GM18498 (cell line): Measurements from ENCODE around the gene KCNAB2.

Experiments used
- ATAC-seq: cut with Tn5 transposase; IDR thresholded peaks from one replicate; pipeline ENCODE4 v1.9.1; 2021; ENCODE audit warnings: mild to moderate bottlenecking, moderate library complexity; ENCODE audit not compliant: unreplicated experiment

KCNAB2 gene

DNA sequence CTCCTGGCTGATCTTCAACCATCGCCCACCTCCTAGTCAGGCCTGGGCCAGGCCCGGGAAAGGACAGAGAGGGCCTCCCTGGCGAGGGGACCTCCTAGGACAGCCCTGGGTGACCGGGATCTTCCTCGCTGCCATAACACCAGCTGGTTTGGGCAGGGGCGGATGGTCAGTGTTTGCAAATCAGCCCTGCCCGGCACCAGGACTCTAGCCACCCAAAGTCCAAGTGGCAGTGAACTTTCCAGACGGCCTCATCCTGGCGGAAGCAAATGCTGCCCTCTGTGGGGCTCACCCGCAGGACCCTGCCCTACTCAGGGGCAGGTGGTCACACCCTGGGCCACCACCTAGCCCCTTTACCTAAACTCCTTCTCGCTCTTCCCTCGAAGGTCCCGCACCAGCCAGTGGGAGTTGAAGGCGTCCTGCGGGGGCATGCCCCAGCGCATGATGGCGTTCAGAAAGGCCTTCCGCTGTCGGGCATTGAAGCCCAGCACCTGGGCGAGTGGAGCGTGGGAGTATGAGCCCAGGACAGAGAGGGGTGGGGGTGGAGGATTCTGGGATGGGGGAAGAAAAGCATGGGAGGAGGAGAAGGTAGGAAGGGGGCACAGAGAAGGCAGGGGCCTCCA lies 79.2 kb downstream of the KCNAB2 start:
- no peak for ATAC-seq

DNA sequence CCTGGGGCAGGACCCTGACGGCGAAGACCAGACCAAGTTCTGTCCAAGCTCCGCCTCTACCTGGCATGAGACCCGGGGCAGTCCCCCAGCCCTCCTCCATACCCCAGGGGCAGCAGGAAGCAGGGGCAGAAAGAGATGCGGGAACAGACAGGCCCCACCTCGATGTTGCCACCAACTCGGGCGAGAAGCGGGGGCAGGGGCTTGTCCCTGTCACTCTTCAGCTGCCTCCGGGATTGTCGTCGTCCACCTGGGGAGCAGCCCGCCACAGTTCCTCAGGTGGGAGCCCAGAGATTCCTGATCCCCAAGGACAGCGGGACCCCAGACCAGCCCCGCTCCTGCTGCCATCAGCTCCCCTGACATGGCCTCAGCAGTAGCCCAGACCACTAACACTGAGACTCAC lies 79.7 kb downstream of the KCNAB2 start:
- ATAC-seq = no peak

DNA sequence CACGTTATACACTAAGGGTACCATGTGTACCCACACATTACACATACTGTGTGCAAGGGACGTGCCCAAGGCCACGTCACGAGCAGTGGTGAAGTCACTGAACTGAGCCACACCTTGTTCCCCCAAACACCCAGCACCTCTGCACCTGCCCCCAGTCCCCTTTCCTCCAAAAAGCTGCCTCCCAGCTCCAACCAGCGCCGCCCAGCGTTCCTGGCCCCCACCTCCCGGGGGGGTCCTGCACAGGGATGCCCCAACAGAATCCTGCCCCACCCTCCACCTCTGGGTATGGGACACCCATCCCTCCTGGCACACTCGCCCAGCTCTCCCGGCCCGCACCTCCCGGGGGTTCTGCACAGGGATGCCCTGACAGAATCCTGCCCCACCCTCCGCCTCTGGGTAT lies 80.3 kb downstream of the KCNAB2 start:
- ATAC-seq = no peak

DNA sequence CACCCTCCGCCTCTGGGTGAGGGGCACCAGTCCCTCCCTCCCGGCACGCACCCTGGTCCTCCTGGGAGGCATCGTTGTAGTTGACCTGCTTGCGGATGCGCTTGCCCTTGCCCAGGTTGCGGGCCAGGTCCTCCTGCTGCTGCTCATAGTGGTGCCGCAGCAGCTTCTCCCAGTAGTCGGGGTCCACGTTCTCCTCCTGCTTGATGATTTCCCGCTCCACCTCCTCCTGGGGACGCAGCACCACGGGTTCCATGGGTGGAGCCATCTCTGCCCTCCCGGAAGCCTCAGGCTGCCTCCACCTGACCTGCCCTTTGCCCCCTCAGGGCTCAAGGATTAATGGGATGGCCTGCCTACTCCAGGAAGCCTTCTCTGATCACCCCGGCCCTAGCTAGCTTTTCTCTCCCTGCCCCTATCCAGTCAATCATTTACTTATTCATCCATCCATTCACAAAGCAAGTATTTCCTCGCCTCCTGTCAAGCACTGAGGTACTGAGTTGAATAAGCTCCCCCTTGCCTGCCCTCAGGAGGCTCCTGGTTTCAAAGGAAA lies 80.9 kb downstream of the KCNAB2 start:
- no peak for ATAC-seq

DNA sequence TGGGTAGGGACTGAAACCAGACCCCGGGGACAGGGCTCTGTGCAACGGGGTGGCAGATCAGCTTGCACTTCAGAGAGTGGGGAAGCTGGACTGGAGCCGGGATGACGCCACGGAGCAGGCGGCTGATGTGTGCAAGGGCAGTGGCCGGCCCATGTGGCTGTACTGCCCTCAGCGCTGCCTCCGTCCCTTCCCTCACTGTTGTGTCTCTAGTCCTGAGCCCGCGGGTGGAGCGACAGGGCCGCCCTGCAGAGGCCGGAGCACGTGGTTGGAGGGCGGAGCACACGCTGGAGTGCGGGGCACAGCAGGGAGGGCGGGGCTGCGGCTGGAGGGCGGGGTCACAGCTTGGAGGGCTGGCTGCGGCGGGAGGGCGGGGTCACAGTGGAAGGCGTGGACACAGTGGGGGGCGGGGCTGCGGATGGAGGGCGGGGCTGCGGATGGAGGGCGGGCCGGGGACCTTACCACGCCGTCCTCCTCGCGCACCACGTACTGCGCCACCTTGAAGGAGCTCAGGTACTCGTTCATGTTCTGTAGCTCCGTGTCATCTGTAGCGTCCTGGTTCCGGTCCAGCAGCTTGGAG lies 82.0 kb downstream of the KCNAB2 start:
- no peak for ATAC-seq

DNA sequence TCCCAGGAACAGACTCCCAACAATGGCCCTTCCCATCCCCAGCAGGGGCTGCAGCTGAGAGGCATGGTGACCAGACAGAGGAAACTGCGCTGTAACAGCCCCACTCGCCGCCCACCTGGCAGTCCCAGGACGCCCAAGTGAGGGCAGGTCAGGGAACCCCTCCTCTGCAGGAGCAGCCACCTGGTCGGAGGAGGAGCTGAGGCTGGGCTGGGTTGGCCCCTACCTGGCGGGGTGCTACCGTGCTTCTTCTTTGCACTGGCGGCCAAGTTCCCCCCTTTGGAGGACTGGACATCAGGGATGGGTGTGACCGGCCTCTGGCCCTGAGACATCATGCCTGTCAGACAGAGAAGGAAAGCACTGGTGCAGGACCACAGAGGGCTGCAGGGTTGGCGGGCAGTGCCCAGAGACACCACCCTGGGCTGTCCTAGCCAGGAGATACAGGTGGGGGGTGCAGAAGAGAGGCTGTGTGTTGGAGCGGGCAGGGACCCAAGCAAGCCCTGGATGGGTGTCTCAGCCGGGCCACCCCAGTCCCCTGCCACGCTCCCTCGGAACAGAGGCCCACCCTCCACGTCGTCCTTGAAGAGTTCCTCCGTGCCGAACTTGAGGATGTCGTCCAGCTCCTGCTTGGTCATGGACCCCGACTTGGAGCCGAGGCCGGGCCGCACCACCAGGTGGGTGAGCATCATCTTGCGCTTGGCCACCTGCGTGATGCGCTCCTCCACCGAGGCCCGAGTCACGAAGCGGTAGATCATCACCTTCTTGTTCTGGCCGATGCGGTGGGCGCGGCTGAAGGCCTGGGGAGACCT lies 82.8 kb downstream of the KCNAB2 start:
- no peak for ATAC-seq

DNA sequence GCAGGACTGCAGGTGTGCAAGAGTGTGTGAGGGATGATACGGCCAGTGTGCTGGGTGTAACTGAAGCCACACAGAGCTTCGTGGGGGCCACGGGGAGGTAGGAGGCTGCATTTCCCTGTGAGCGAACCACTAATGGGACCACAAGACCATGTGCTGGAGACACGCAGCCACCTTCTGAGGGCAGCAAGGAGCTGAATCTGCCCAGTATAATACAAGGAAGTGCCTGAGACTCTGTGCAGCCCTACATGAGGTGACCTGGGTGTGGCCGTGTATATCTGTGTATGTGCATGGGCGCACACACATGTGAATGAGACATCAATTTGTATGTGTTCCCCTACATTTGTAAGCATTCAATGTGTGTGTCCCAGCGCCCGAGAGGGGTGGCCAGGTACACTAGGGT lies 83.6 kb downstream of the KCNAB2 start:
- ATAC-seq = no peak

DNA sequence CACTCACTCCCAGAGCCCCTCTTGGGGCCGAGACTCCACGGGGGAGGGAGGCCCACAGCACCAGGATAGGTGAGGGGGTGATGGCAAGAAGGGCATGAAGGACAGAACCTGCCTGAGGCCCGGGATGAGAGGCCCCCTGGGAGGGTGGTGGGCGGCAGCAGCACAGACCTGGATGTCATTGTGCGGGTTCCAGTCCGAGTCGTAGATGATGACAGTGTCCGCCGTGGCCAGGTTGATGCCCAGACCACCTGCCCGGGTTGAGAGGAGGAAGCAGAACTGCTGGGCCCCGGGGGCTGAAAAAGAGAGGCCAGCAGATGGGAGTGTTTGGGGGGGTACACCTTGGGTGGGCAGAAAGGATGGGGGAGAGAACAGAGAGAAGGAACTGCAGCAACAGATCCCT lies 84.3 kb downstream of the KCNAB2 start:
- ATAC-seq = no peak

DNA sequence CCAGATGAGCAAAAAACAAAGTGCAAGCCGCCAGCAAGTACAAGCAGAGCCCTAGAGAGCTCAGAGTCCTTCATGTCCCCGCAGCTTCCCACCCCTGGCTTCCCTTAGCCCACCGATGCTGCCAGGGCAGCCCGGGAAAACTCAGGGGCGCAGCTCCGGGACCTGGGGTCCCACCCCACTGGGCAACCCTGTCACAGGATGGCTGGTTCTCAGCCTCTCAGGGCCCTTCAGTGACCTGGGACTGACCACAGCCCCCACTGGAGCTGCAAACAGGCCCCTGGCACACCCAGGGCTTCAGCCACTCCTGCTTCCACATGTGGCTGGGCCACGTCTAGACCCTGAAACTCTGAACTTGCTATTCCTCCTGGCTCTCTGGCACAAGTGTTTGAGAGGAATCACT lies 84.9 kb downstream of the KCNAB2 start:
- ATAC-seq = no peak

DNA sequence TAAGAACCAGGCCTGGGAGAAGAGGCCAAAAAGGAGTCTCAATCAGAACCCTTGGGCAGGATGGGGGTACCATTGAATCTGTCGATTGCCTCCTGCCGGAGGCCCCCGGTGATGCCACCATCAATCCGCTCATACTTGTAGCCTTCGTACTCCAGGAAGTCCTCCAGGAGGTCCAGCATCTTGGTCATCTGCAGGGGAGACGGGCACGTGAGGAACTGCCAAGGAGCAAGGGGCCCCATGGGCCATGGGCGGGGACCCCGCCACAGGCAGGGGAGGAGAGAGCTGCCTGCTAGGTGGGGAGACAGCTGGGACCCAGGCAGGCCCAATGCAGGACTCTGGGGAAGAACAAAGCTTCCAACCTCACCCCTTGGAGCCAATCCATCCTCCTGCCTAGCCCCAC lies 85.9 kb downstream of the KCNAB2 start:
- no peak for ATAC-seq

DNA sequence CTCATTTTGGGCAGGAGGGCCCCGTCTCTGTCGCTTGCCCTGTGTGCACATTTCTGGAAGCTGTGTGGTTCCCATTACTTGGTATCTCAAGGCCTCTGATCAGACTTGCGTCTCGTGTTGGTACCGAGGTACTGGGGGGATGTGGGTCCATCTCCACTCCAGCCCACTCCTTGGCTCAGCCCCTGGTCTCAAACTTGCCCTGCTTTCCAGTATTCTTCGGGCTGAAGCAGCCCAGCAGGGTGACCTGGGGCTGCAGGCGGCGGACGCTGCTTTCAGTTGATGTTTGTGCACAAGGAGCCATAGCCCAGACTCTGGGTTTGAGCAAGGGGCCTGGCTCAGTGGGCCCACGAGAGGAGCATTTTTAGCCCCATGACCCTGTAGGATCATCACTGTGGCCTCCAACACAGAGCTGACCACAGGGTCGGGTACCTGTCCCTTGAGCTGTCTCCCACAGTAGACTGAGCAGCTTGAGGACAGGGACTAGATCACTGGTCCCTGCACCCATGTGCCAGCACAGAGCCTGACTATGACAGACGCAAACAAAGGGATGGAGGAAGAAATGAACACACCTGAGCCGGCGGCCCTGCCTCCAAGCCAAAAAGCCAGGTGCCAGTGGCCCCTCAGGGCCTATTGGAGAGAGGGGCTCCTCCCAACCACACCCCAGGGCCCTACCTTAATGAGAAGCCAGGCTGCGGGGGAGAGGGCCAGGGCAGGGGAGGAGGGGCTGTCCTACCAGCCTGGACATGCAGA lies 87.6 kb downstream of the KCNAB2 start:
- no peak for ATAC-seq

DNA sequence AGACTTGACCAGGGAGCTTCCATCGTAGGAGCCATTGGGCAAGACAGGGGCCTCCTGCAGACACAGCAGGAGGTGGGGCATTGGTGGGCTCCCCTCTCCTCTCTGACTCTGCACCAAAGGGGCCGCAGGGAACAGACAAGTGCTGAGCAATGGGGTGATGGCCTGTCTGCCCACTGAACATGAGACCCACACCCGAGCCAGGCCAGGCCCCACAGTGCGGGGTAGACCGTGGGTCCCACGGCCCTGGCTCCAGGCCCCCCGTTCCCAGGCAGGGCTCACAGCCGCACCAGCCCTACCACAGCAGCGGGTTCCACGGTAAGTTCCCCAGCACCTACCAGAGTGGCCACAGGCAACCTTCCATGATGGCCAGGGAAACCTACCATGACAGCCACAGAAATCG lies 88.5 kb downstream of the KCNAB2 start:
- no peak for ATAC-seq

DNA sequence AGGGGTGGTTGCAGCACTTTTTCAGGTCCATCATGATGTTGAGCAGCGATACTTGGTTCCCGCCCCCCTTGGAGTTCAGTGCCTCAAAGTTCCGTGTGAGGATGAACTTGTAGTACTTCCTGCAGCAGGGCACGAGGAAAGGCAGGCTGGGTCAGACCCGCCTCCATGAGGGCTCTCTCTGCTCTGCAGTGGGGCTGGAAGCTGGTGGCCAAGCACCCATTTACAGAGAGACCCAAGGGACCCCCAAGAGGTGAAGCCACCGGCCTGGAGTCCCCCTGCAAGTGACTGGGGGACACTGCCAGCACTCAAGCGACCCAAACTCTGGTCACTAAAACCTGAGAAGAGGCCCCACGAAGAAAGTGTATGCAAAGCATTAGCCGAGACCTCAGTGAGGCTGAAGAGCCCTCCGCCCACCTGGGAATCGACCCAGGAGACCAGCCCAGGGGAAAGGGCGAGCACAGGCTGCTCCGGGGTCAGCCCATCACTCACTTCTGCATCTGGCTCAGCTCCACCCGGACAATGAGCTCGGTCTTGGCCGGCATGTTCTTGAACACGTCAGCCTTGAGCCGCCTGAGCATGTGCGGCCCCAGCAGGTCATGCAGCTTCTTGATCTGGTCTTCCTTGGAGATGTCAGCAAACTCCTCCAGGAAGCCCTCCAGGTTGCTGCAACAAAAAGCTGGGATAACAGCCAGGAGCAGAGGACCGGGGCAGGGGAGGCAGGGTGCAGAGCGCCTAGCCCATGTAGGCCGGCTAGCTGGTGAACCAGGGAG lies 89.2 kb downstream of the KCNAB2 start:
- no peak for ATAC-seq

DNA sequence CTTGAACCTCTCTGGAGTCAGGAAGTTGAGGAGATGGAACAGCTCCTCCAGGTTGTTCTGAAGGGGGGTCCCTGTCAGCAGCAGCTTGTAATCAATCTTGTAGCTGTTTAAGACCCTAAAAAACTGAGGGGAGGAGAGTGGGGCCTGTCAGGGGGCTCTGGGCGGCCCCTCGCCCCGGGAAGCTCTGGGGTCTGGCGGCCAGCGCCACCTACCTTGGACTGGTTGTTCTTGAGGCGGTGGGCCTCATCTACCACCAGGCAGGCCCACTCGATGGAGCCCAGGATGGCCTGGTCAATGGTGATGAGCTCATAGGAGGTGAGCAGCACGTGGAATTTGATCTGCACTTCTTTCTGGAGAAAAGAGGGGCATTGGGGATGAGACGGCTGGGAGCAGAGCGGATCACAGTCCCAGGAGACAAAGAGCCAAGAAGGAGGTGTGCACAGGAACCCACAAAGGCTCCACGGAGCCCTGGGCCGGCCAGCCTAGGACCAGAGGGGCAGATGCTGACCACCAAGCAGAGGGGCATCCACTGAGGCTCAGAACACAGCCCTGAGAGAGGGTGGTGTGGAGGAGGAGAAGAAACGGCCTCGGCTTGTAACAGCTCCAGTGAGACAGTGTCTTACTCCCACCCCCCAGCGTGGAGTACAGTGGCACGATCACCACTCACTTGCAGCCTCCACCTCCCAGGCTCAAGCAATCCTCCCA lies 91.0 kb downstream of the KCNAB2 start:
- ATAC-seq = no peak

DNA sequence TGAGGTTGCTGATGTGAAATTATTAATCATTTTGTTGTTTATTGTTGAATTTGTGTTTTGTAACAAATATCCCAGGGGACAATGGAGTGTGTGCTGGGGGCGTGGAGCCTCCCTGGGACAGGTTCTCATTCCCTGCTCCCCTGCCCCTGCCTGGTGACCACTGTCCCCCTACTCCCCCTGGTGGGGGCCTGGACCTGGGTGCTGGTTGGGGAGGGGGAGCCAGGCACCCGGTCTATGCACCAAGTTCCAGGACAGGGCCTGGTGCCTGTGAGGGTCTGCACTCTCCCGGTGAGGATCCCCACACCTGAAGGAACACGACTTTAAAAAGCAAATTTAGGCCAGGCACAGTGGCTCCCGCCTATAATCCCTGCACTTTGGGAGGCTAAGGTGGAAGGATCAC lies 92.1 kb downstream of the KCNAB2 start:
- no peak for ATAC-seq

DNA sequence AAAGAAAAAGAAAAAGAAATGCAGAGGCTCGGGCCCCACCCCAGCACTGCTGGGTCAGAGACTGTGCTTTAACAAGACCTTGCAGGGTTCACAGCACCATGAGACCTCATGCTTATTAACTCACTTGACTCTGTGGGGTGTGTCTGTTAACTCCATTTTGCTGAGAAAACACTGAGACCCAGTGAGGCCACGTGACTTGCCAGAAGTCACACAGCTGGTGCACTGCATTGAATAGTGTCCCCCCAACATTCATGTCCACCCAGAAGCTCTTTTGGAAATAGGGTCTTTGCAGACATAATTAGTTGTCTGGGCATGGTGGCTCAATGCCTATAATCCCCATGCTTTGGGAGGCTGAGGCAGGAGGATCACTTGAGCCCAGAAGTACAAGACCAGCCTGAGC lies 94.7 kb downstream of the KCNAB2 start:
- ATAC-seq = no peak

DNA sequence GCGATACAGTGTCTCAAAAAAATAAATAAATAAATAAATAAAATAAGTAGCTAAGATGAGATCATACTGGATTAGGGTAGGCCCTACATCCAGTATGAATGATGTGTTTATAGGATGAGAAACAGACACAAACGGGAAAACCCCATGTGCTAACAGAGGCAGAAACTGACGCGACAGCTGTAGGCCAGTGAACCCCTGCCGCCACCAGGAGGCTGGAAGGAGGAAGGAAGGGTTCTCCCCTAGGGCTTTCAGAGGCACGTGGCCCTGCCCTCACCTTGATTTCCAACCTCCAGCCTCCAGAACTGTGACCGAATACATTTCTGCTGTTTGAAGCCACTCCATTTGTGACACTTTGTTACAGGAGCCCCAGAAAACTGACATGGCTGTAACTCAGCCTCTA lies 95.9 kb downstream of the KCNAB2 start:
- no peak for ATAC-seq

DNA sequence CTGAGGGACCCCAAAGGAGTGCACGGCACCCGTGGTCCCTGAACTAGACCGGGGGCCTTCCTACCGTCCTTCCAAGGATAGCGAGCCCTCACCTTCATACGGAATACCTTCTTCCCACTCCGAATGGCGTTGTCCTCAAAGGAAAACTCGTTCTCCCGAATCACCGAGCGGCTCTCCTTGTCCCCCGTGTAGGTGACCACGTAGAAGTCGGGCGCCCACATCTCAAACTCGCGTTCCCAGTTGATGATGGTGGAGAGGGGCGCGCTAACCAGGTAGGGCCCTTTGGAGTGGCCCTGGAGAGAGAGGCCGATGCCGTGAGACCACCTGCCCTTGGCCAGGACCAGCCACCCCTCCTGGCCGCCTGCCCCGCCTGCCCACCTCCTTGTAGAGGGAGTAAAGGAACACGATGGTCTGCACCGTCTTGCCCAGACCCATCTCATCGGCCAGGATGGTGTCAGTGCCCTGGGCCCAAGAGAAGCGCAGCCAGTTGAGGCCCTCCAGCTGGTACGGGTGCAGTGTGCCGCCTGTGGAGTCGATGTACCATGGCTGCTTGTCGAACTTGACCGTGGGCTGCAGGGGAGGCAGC lies 96.4 kb downstream of the KCNAB2 start:
- ATAC-seq = no peak

DNA sequence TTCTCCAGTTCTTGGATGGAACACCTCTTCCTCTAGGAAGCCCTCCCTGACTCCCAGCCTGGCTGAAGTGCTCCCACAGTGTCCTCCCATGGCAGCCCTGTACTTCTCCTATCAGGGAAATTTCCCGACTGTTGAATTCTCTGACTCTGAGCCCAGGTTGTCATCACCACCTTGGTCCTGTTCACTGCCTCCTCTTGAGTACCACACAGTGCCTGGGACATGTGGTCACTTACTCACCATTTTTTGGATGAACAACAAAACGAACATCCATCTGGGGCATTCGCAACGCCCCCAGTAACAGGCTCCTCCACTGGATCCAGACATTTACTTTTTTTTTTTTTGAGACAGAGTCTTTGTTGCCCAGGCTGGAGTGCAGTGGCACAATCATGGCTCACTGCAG lies 97.0 kb downstream of the KCNAB2 start:
- ATAC-seq = no peak

DNA sequence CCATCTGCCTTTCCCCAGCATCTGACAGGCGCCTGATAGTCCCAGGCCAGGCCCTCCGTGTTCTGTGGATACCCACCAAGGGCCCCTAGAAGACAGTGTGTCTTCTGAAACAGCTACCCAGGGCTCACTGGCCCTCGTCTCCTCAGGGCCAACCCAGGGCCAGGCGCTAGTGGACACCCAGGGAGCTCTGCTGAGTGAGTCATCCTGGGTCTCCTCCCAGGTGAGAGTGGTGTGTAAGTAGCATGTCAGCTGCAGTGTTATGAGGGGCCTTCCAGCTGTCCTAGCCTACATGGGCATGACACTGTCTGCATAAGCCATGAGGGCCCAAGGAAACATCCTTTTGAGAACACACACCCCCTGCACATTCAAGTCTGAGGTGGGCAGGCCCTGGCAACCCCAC lies 97.7 kb downstream of the KCNAB2 start:
- ATAC-seq = no peak
